ENCODE measurements around the gene SHISAL1. TPM values are rescaled to one million over a fixed set of nuclear protein-coding genes. Genes with fewer than 3 reads are reported as not detected.
"Not testable (repeated sequence)": the region's sequence is repeated elsewhere in the genome, so short reads cannot be mapped to it uniquely, and the experiment has no call there.

SHISAL1 gene
- total RNA-seq, 1 experiment from 2014 or later: 2.9 TPM

DNA sequence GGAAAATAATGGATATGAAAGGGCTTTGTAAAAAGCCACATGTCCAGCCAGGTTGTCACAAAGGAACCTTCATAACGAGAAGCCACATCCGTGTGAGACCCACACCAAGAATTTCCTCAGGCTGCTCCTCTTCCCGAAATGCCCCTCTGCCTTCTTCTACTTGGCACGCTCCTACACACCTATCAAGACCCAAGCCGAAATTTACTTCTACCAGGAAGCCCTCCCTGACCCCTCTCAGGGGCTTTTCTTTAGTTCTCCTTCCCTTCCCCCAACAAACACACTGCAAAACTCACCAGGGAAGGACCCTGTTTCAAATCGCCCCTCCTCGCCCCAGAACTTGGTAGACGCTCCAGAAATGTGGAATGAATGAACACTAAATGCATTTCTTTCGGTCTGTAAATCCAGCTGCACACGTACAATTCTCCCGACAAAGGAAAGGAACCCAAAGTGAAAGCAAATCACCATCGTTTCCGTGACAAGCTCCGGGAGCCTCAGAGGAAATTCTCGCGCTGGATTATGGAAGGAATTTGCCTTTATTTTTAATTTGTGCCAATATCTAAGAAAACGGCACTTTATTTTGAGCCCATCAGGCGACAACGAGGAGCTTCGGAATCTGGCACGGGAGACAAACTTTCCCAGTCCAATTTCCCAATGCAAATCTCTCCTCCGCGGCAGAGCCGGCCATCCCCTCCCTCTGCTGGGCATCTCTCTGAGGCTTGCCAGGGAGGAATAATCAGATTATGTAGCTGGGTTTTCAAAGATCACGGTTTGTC lies 13.2 kb upstream of the SHISAL1 start:
- no peak overlapping the region; a peak in 1 of 7 replicates for H3K27ac Mint-ChIP-seq

DNA sequence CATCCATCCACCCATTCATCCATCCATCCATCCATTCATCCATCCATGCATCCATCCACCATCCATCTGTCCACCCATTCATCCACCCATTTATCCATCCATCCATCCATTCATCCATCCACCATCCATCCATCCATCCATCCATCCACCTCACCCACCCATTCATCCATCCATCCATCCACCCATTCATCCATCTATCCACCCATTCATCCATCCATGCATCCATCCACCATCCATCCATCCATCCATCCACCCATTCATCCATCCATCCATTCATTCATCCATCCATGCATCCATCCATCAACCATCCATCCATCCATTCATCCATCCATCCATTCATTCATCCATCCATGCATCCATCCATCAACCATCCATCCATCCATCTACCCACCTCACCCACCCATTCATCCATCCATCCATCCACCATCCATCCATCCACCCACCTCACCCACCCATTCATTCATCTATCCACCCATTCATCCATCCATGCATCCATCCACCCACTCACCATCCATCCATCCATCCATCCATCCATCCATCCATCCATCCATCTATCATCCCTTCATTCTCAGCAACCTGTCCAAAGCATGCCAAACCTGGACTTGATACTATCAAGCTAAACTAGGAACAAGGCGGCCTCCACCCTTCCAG lies 10.5 kb upstream of the SHISAL1 start:
- H3K14ac ChIP-seq (ENCODE audit: insufficient read depth, low read length); H3K27ac Mint-ChIP-seq; H3K79me2 ChIP-seq (ENCODE audit: insufficient read depth, low read length); H3K36me3 Mint-ChIP-seq (ENCODE audit: insufficient read depth in 1 of 3, low read depth in 3 of 3); H2AK5ac ChIP-seq (ENCODE audit: insufficient read length, low read length); H4K8ac ChIP-seq (replicated peaks; ENCODE audit: insufficient read length, low read depth, low read length); DNase-seq; H4K91ac ChIP-seq (ENCODE audit: insufficient read length, low read depth, low read length); H3K9me3 Mint-ChIP-seq; H3K9me3 ChIP-seq (ENCODE audit: control insufficient read depth, low read depth, low read length); H2BK5ac ChIP-seq (ENCODE audit: insufficient read length, low read length); H2AFZ ChIP-seq (ENCODE audit: low read length); H2BK120ac ChIP-seq (ENCODE audit: low read depth, low read length, poor library complexity, severe bottlenecking); H3K18ac ChIP-seq (ENCODE audit: insufficient read length, low read depth, low read length); H2BK20ac ChIP-seq (ENCODE audit: low read depth, low read length, poor library complexity, severe bottlenecking); H4K20me1 ChIP-seq (ENCODE audit: control insufficient read depth, insufficient read depth, insufficient read length); H3K4me2 ChIP-seq (ENCODE audit: insufficient read depth, insufficient read length, low read length); H3K23me2 ChIP-seq (ENCODE audit: insufficient read length, low read depth, low read length, poor library complexity, severe bottlenecking); H4K5ac ChIP-seq (ENCODE audit: insufficient read length, low read depth, low read length); H3K9ac ChIP-seq (ENCODE audit: extremely low read depth, insufficient read length, low read length); H3K23ac ChIP-seq (ENCODE audit: insufficient read length, low read depth, low read length); H3K4me1 ChIP-seq (ENCODE audit: insufficient read depth, low read length); H3T11ph ChIP-seq (ENCODE audit: low read length); H2BK15ac ChIP-seq (ENCODE audit: low read depth, low read length); H3K27me3 ChIP-seq (ENCODE audit: insufficient read depth, low read length); H3K56ac ChIP-seq (ENCODE audit: insufficient read length, low read depth, low read length); H3K4ac ChIP-seq (ENCODE audit: low read depth, low read length); H3K4me3 Mint-ChIP-seq; H3K79me1 ChIP-seq (ENCODE audit: insufficient read depth, low read depth, low read length, poor library complexity, severe bottlenecking); H3K27ac ChIP-seq (ENCODE audit: insufficient read length, low read depth, low read length); H2BK12ac ChIP-seq (ENCODE audit: insufficient read length, low read depth, low read length): not testable (repeated sequence)
- no CpG with 5 or more reads among the region's 1 CpG for WGBS (ENCODE audit: extremely low coverage, insufficient read length, low lambda C conversion rate)
- peaks cover 8 to 27% of the 10 kb centered on the region in 2 experiments for H3K4me1 Mint-ChIP-seq
- H3K27me3 Mint-ChIP-seq (ENCODE audit: low read depth): peaks cover 18% of the 10 kb centered on the region

More for the DNA sequence above, 13.2 kb upstream of the SHISAL1 start:
- no peaks in the 10 kb centered on the region for H4K20me1 ChIP-seq (ENCODE audit: control insufficient read depth, insufficient read depth, insufficient read length)
- H4K8ac ChIP-seq (replicated peaks; ENCODE audit: insufficient read length, low read depth, low read length): no peak overlapping the region
- H3K27me3 ChIP-seq (ENCODE audit: insufficient read depth, low read length): peaks cover 9% of the 10 kb centered on the region; the same call in 1 of the 2 replicates
- H4K91ac ChIP-seq (ENCODE audit: insufficient read length, low read depth, low read length): no peak overlapping the region
- no peak overlapping the region for H2BK12ac ChIP-seq (ENCODE audit: insufficient read length, low read depth, low read length)
- no peak overlapping the region for H3K23ac ChIP-seq (ENCODE audit: insufficient read length, low read depth, low read length)
- H3K79me1 ChIP-seq (ENCODE audit: insufficient read depth, low read depth, low read length, poor library complexity, severe bottlenecking): no peaks in the 10 kb centered on the region
- no CpG with 5 or more reads among the region's 25 CpGs for WGBS (ENCODE audit: extremely low coverage, insufficient read length, low lambda C conversion rate)
- no peaks in the 10 kb centered on the region for H3K79me2 ChIP-seq (ENCODE audit: insufficient read depth, low read length)
- no peak for DNase-seq
- no peaks in the 10 kb centered on the region; the same call in 1 of the 2 replicates for H3K4me1 ChIP-seq (ENCODE audit: insufficient read depth, low read length)
- H3T11ph ChIP-seq (ENCODE audit: low read length): no peak overlapping the region
- H3K9me3 ChIP-seq (ENCODE audit: control insufficient read depth, low read depth, low read length): no peaks in the 10 kb centered on the region
- no peak overlapping the region for H4K5ac ChIP-seq (ENCODE audit: insufficient read length, low read depth, low read length)
- no peak overlapping the region for H3K14ac ChIP-seq (ENCODE audit: insufficient read depth, low read length)
- H2BK15ac ChIP-seq (ENCODE audit: low read depth, low read length): no peak overlapping the region
- no peak overlapping the region for H3K4me2 ChIP-seq (ENCODE audit: insufficient read depth, insufficient read length, low read length)
- no peak overlapping the region for H3K4ac ChIP-seq (ENCODE audit: low read depth, low read length)
- H3K9me3 Mint-ChIP-seq: no peaks in the 10 kb centered on the region; a peak in 1 of 5 replicates
- peaks cover 12 to 37% of the 10 kb centered on the region in 2 experiments for H3K4me1 Mint-ChIP-seq
- H3K4me3 Mint-ChIP-seq: peak overlapping the region in 1 of 2 experiments; percentile 56; a peak in 3 of 5 replicates
- H2AK5ac ChIP-seq (ENCODE audit: insufficient read length, low read length): no peak overlapping the region
- no peak overlapping the region for H3K18ac ChIP-seq (ENCODE audit: insufficient read length, low read depth, low read length)
- H2BK20ac ChIP-seq (ENCODE audit: low read depth, low read length, poor library complexity, severe bottlenecking): no peak overlapping the region
- peaks cover 4% of the 10 kb centered on the region for H3K23me2 ChIP-seq (ENCODE audit: insufficient read length, low read depth, low read length, poor library complexity, severe bottlenecking)
- H2BK120ac ChIP-seq (ENCODE audit: low read depth, low read length, poor library complexity, severe bottlenecking): no peak overlapping the region
- TF ChIP-seq, protein P1, sequence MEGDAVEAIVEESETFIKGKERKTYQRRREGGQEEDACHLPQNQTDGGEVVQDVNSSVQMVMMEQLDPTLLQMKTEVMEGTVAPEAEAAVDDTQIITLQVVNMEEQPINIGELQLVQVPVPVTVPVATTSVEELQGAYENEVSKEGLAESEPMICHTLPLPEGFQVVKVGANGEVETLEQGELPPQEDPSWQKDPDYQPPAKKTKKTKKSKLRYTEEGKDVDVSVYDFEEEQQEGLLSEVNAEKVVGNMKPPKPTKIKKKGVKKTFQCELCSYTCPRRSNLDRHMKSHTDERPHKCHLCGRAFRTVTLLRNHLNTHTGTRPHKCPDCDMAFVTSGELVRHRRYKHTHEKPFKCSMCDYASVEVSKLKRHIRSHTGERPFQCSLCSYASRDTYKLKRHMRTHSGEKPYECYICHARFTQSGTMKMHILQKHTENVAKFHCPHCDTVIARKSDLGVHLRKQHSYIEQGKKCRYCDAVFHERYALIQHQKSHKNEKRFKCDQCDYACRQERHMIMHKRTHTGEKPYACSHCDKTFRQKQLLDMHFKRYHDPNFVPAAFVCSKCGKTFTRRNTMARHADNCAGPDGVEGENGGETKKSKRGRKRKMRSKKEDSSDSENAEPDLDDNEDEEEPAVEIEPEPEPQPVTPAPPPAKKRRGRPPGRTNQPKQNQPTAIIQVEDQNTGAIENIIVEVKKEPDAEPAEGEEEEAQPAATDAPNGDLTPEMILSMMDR (conservative IDR thresholded peaks at IDR 0.05): no peak
- no peak overlapping the region for H3K56ac ChIP-seq (ENCODE audit: insufficient read length, low read depth, low read length)
- no peak overlapping the region for H3K9ac ChIP-seq (ENCODE audit: extremely low read depth, insufficient read length, low read length)
- no peak overlapping the region for H3K27ac ChIP-seq (ENCODE audit: insufficient read length, low read depth, low read length)
- H2BK5ac ChIP-seq (ENCODE audit: insufficient read length, low read length): no peak overlapping the region
- peaks cover 42% of the 10 kb centered on the region for H3K27me3 Mint-ChIP-seq (ENCODE audit: low read depth)
- no peak overlapping the region for H2AFZ ChIP-seq (ENCODE audit: low read length)
- H3K36me3 Mint-ChIP-seq (ENCODE audit: insufficient read depth in 1 of 3, low read depth in 3 of 3): no peaks in the 10 kb centered on the region
